Suprapubic skin (tissue), 4 donors: ENCODE data around the gene TMEM132D.

Source experiments
- EP300 ChIP-seq: sonication (generic); formaldehyde crosslinking; IDR thresholded peaks from one replicate; pipeline ENCODE4 v1.6.1; 2017; ENCODE audit warnings: antibody characterized with exemption
- POLR2AphosphoS5 ChIP-seq, 3 donors: sonication (generic); formaldehyde crosslinking; IDR thresholded peaks; one replicate each; pipeline ENCODE4 v1.6.1; 2017; ENCODE audit warnings: antibody characterized with exemption in 3 of 3

- no peak for TF ChIP-seq POLR2AphosphoS5 (IDR thresholded peaks at IDR 0.05)
- no peak for TF ChIP-seq EP300
Observed at GRCh38 chr12:129034558-129035289, 869.1 kb downstream of the TMEM132D start.
